GM18867 (cell line): ENCODE measurements around the gene PROM2.
"Not testable (repeated sequence)": the region's sequence is repeated elsewhere in the genome, so short reads cannot be mapped to it uniquely, and the experiment has no call there.

Experiments used
- ATAC-seq: cut with Tn5 transposase; IDR thresholded peaks from one replicate; pipeline ENCODE4 v1.9.1; 2021; ENCODE audit warnings: mild to moderate bottlenecking, moderate library complexity; ENCODE audit not compliant: unreplicated experiment

The PROM2 gene

GRCh38 chr2:95269036-95269680 is 5.1 kb upstream of the PROM2 start:
- no peak for ATAC-seq

GRCh38 chr2:95269745-95270144 is 4.5 kb upstream of the PROM2 start:
- not testable (repeated sequence) for ATAC-seq

- ATAC-seq = no peak
Measured at GRCh38 chr2:95270541-95271081, 3.6 kb upstream of the PROM2 start.

- ATAC-seq = no peak
Measured at GRCh38 chr2:95271381-95271971, 2.8 kb upstream of the PROM2 start.

GRCh38 chr2:95272299-95272751 is 1.9 kb upstream of the PROM2 start:
- no peak for ATAC-seq

- ATAC-seq = no peak
Measured at GRCh38 chr2:95272781-95273180, 1.5 kb upstream of the PROM2 start.

- no peak for ATAC-seq
Measured at GRCh38 chr2:95273566-95274290, 521 bp upstream of the PROM2 start.

GRCh38 chr2:95275151-95275515 is 884 bp downstream of the PROM2 start:
- no peak for ATAC-seq

- no peak for ATAC-seq
Measured at GRCh38 chr2:95275601-95276243, 1.5 kb downstream of the PROM2 start.

- no peak for ATAC-seq
Measured at GRCh38 chr2:95276244-95276887, 2.1 kb downstream of the PROM2 start.

GRCh38 chr2:95276888-95277245 is 2.6 kb downstream of the PROM2 start:
- ATAC-seq = no peak

GRCh38 chr2:95277246-95277906 is 3.1 kb downstream of the PROM2 start:
- no peak for ATAC-seq

GRCh38 chr2:95278051-95278471 is 3.8 kb downstream of the PROM2 start:
- no peak for ATAC-seq

- ATAC-seq = no peak
Measured at GRCh38 chr2:95278637-95279225, 4.5 kb downstream of the PROM2 start.

- no peak for ATAC-seq
Measured at GRCh38 chr2:95279435-95280035, 5.3 kb downstream of the PROM2 start.

- no peak for ATAC-seq
Measured at GRCh38 chr2:95281071-95281470, 6.8 kb downstream of the PROM2 start.

GRCh38 chr2:95281786-95282185 is 7.5 kb downstream of the PROM2 start:
- ATAC-seq = no peak

- no peak for ATAC-seq
Measured at GRCh38 chr2:95282458-95282857, 8.2 kb downstream of the PROM2 start.

- ATAC-seq = no peak
Measured at GRCh38 chr2:95283562-95283961, 9.3 kb downstream of the PROM2 start.
